ENCODE measurements around the gene ITPKC.

GRCh38 chr19:40747536-40747935 lies 30.6 kb downstream of the ITPKC start:
- TF ChIP-seq REST (IDR thresholded peaks at IDR 0.05; ENCODE audit: insufficient read depth in 1 of 2, low read depth in 2 of 2, low read length in 2 of 2) (no peak), TAF1 (IDR thresholded peaks at IDR 0.05; ENCODE audit: borderline replicate concordance, insufficient read depth, low read length) (no peak), POLR2AphosphoS5 (IDR thresholded peaks at IDR 0.05; ENCODE audit: low read depth, low read length) (no peak), FOXP2 (optimal IDR thresholded peaks at IDR 0.05; ENCODE audit: borderline replicate concordance, extremely low read depth, extremely low read length, insufficient read depth) (no peak), SIN3A (IDR thresholded peaks at IDR 0.05; ENCODE audit: borderline replicate concordance, insufficient read depth, low read length) (no peak)
